ENCODE data around the gene DNAJB14. TPM values are rescaled to one million over a fixed set of nuclear protein-coding genes. Genes with fewer than 3 reads are reported as not detected.

DNAJB14 gene
- total and polyA plus RNA-seq, 2 of the 13 experiments (the other 11 are each of a cell fraction or from before 2014, with no cell fraction given) = 9.1 to 38.1 TPM

DNA sequence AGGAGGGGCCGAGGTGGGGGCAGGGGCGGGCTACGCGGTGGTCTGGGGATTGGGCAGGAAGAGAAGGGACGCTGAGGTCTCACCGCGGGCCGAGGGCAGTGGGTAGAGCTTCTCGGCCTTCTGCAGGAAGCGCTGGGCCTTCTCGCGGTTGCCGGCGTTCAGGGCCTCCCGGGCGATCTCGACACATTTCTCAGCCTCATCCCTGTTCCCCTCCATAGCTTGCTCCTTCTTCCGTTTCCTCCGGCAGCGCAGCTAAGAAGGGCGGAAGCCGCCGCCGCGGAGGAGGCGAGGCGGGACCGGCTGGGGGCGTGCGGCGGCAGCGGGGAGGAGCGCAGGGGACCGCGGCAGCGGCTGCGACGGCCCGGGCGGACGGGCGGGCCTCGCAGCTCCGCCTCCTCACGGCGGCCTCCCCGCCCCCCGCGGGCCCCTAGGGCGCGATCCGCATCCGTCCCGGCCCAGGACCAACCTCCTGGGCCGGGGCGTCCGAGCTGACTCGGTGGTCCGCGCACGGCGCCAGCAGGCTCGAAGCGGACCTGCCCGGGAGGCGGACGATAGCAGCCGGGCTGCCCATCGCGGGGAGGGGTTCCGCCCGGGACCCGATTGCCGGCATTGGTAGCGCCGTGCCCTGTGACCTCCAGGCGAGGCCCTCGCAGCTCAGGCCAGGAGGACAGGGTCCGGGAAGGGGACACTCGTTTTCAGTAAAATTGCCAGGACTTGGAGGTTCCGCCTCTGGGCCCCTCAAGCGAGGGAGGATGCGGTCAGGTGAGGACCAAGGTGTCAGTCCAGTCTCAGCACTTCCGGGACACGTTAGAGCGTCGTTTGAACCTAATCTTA is at the start of gene DNAJB14 (continued):
- TF ChIP-seq NFE2L2 (IDR thresholded peaks at IDR 0.05; ENCODE audit: low read length) (no peak), SNRNP70 (IDR thresholded peaks at IDR 0.05; ENCODE audit: low read depth, low read length) (no peak), ZNF724P (CRISPR knock-in tag; IDR thresholded peaks at IDR 0.05; ENCODE audit: borderline replicate concordance) (peak; percentile 80; the same call in 1 of the 2 replicates), RBM22 (optimal IDR thresholded peaks at IDR 0.05; ENCODE audit: low read length) (peak; percentile 95), RBFOX2 (IDR thresholded peaks at IDR 0.05; ENCODE audit: low read depth, low read length) (peak; percentile 90), ZNF17 (CRISPR knock-in tag; IDR thresholded peaks at IDR 0.05) (0 out of 2 replicates have a peak, but pooled peaks have one; percentile 61), ZFY (CRISPR knock-in tag; IDR thresholded peaks at IDR 0.05) (peak; percentile 87), RXRA (CRISPR knock-in tag; IDR thresholded peaks at IDR 0.05) (peak; percentile 72), ZNF331 (CRISPR knock-in tag; IDR thresholded peaks at IDR 0.05) (peak; percentile 25; the same call in 1 of the 2 replicates), ZNF883 (CRISPR knock-in tag; IDR thresholded peaks at IDR 0.05; ENCODE audit: not compliant biosample characterization) (no peak), THAP8 (CRISPR knock-in tag; IDR thresholded peaks at IDR 0.05; ENCODE audit: borderline replicate concordance) (0 out of 2 replicates have a peak, but pooled peaks have one; percentile 16), RORA (CRISPR knock-in tag; IDR thresholded peaks at IDR 0.05) (no peak), NONO (IDR thresholded peaks at IDR 0.05) (no peak), NONO (CRISPR knock-in tag; conservative IDR thresholded peaks at IDR 0.05) (peak; percentile 90), SP1 (IDR thresholded peaks at IDR 0.05) (no peak), SP1 (CRISPR knock-in tag; IDR thresholded peaks at IDR 0.05) (0 out of 2 replicates have a peak, but pooled peaks have one; percentile 28), ZNF570 (CRISPR knock-in tag; IDR thresholded peaks at IDR 0.05; ENCODE audit: borderline replicate concordance) (no peak), CEBPZ (IDR thresholded peaks at IDR 0.05; ENCODE audit: low read length) (no peak), SMYD3 (CRISPR knock-in tag; IDR thresholded peaks at IDR 0.05) (0 out of 2 replicates have a peak, but pooled peaks have one; percentile 37), ZNF770 (CRISPR knock-in tag; IDR thresholded peaks at IDR 0.05) (peak; percentile 76)

Data from HepG2 (cell line).